ENCODE data around the gene NOL6. TPM values are rescaled to one million over a fixed set of nuclear protein-coding genes. Genes with fewer than 3 reads are reported as not detected.

Gene NOL6
- total RNA-seq, 2 experiments from 2014 or later = 38.2 to 38.6 TPM

GRCh38 chr9:33449715-33450114 lies 24.0 kb downstream of the NOL6 start:
- Mint-ChIP-seq H3K27me3 (ENCODE audit: low read depth) (no peaks in the 10 kb centered on the region), H3K36me3 (ENCODE audit: low read depth) (no peaks in the 10 kb centered on the region), H3K27ac (no peak overlapping the region), H3K4me1 (ENCODE audit: low read depth) (peaks cover 73% of the 10 kb centered on the region), H3K9me3 (no peaks in the 10 kb centered on the region), H3K4me3 (no peak overlapping the region)
- intact Hi-C loops (cut with micrococcal nuclease) = loop anchor here (5.0 to 10.0 kb wide), 2 partner anchors 728 to 895 kb away; partner anchors contain the start of genes SMIM27, TOPORS and UBAP1
- DNase-seq = no peak
- CTCF ChIA-PET = interaction anchor here (0.6 to 8.6 kb wide), 7 partner anchors 16 to 69 kb away, joined by 3 to 159 read pairs (median 5); partner anchors contain the start of gene NOL6

- Mint-ChIP-seq H3K4me3 (peak overlapping the region; percentile 86), H3K36me3 (ENCODE audit: low read depth) (no peaks in the 10 kb centered on the region), H3K27ac (peak overlapping the region; percentile 78), H3K4me1 (ENCODE audit: low read depth) (peaks cover 60% of the 10 kb centered on the region), H3K9me3 (no peaks in the 10 kb centered on the region), H3K27me3 (ENCODE audit: low read depth) (no peaks in the 10 kb centered on the region)
- intact Hi-C loops (cut with micrococcal nuclease) = loop anchor here (1.0 to 5.0 kb wide), 9 partner anchors 10 to 729 kb away; partner anchors contain the start of genes DNAJA1 and UBAP1
- DNase-seq = peak; percentile 42
- CTCF ChIA-PET = interaction anchor here (0.5 to 8.6 kb wide), 17 partner anchors 8 to 361 kb away, joined by 3 to 159 read pairs (median 6); partner anchors contain the start of genes AQP7 and NOL6
Measured at GRCh38 chr9:33447799-33448553, 25.7 kb downstream of the NOL6 start.

- peak within 1 kb of the TSS; percentile 91 for H3K27ac Mint-ChIP-seq
- peak; percentile 85 for DNase-seq
- CTCF ChIA-PET = interaction anchor here (0.5 to 8.6 kb wide), 18 partner anchors 9 to 403 kb away, joined by 3 to 159 read pairs (median 6); partner anchors contain the start of genes AQP7 and NOL6
- no peaks in the 10 kb centered on the region for H3K36me3 Mint-ChIP-seq (ENCODE audit: low read depth)
- peak within 1 kb of the TSS; percentile 86 for H3K4me3 Mint-ChIP-seq
- H3K27me3 Mint-ChIP-seq (ENCODE audit: low read depth) = no peaks in the 10 kb centered on the region
- H3K4me1 Mint-ChIP-seq (ENCODE audit: low read depth) = peaks cover 52% of the 10 kb centered on the region
- H3K9me3 Mint-ChIP-seq = no peaks in the 10 kb centered on the region
- intact Hi-C loops (cut with micrococcal nuclease) = loop anchor here (1.0 to 5.0 kb wide), 15 partner anchors 7 to 730 kb away; partner anchors contain the start of genes BAG1, DNAJA1, NFX1 and UBAP1
Measured at GRCh38 chr9:33446946-33447798, 26.6 kb downstream of the NOL6 start, which contains the start of gene AQP3. AQP3 (minus strand) TSS chr9:33447593; CDS start chr9:33447530, 63 bp downstream.

GRCh38 chr9:33446240-33446945 lies 27.3 kb downstream of the NOL6 start:
- intact Hi-C loops (cut with micrococcal nuclease) = loop anchor here (1.0 to 5.0 kb wide), 10 partner anchors 8 to 731 kb away; partner anchors contain the start of genes BAG1, DNAJA1, NFX1 and UBAP1
- Mint-ChIP-seq H3K36me3 (ENCODE audit: low read depth) (no peaks in the 10 kb centered on the region), H3K4me1 (ENCODE audit: low read depth) (peaks cover 50% of the 10 kb centered on the region), H3K27me3 (ENCODE audit: low read depth) (no peaks in the 10 kb centered on the region), H3K9me3 (no peaks in the 10 kb centered on the region), H3K4me3 (peak overlapping the region; percentile 86), H3K27ac (peak overlapping the region; percentile 91)
- DNase-seq = peak; percentile 82
- CTCF ChIA-PET = interaction anchor here (0.8 to 8.6 kb wide), 13 partner anchors 8 to 402 kb away, joined by 3 to 159 read pairs (median 8); partner anchors contain the start of genes AQP7 and NOL6

GRCh38 chr9:33445389-33446239 lies 28.1 kb downstream of the NOL6 start:
- H3K27ac Mint-ChIP-seq = peak overlapping the region; percentile 91
- H3K9me3 Mint-ChIP-seq = no peaks in the 10 kb centered on the region
- H3K4me1 Mint-ChIP-seq (ENCODE audit: low read depth) = peaks cover 46% of the 10 kb centered on the region
- CTCF ChIA-PET = interaction anchor here (0.7 to 8.6 kb wide), 6 partner anchors 10 to 71 kb away, joined by 3 to 159 read pairs (median 6); no protein-coding TSS in a partner anchor
- H3K36me3 Mint-ChIP-seq (ENCODE audit: low read depth) = no peaks in the 10 kb centered on the region
- H3K4me3 Mint-ChIP-seq = no peak overlapping the region
- intact Hi-C loops (cut with micrococcal nuclease) = loop anchor here (1.0 to 5.0 kb wide), 10 partner anchors 9 to 732 kb away; partner anchors contain the start of genes BAG1, DNAJA1, NFX1 and UBAP1
- H3K27me3 Mint-ChIP-seq (ENCODE audit: low read depth) = no peaks in the 10 kb centered on the region
- peak; percentile 23 for DNase-seq

- CTCF ChIA-PET = interaction anchor here (0.6 to 2.2 kb wide), 5 partner anchors 9 to 69 kb away, joined by 3 to 9 read pairs (median 6); no protein-coding TSS in a partner anchor
- Mint-ChIP-seq H3K4me3 (no peak overlapping the region), H3K36me3 (ENCODE audit: low read depth) (no peaks in the 10 kb centered on the region), H3K9me3 (no peaks in the 10 kb centered on the region), H3K27me3 (ENCODE audit: low read depth) (no peaks in the 10 kb centered on the region), H3K4me1 (ENCODE audit: low read depth) (peaks cover 39% of the 10 kb centered on the region), H3K27ac (no peak overlapping the region)
- intact Hi-C loops (cut with micrococcal nuclease) = no loop called here
- no peak for DNase-seq
Measured at GRCh38 chr9:33443464-33444154, 30.1 kb downstream of the NOL6 start.

GRCh38 chr9:33443047-33443446 lies 30.7 kb downstream of the NOL6 start:
- H3K4me1 Mint-ChIP-seq (ENCODE audit: low read depth) = peaks cover 33% of the 10 kb centered on the region
- CTCF ChIA-PET = interaction anchor here (0.6 to 2.2 kb wide), 3 partner anchors 10 to 40 kb away, joined by 5 to 9 read pairs (median 6); no protein-coding TSS in a partner anchor
- H3K9me3 Mint-ChIP-seq = no peaks in the 10 kb centered on the region
- no peaks in the 10 kb centered on the region for H3K27me3 Mint-ChIP-seq (ENCODE audit: low read depth)
- no peak for DNase-seq
- no peak overlapping the region for H3K27ac Mint-ChIP-seq
- intact Hi-C loops (cut with micrococcal nuclease) = no loop called here
- no peak overlapping the region for H3K4me3 Mint-ChIP-seq
- no peaks in the 10 kb centered on the region for H3K36me3 Mint-ChIP-seq (ENCODE audit: low read depth)

- H3K36me3 Mint-ChIP-seq (ENCODE audit: low read depth) = no peaks in the 10 kb centered on the region
- no peaks in the 10 kb centered on the region for H3K9me3 Mint-ChIP-seq
- H3K27me3 Mint-ChIP-seq (ENCODE audit: low read depth) = no peaks in the 10 kb centered on the region
- no peak for DNase-seq
- CTCF ChIA-PET = interaction anchor here (1.0 to 1.4 kb wide), 3 partner anchors 9 to 26 kb away, joined by 3 to 6 read pairs (median 5); no protein-coding TSS in a partner anchor
- no peak overlapping the region for H3K4me3 Mint-ChIP-seq
- no peak overlapping the region for H3K27ac Mint-ChIP-seq
- peaks cover 31% of the 10 kb centered on the region for H3K4me1 Mint-ChIP-seq (ENCODE audit: low read depth)
- intact Hi-C loops (cut with micrococcal nuclease) = no loop called here
Measured at GRCh38 chr9:33442125-33442524, 31.6 kb downstream of the NOL6 start.

GRCh38 chr9:33440609-33441008 lies 33.1 kb downstream of the NOL6 start:
- DNase-seq = no peak
- intact Hi-C loops (cut with micrococcal nuclease) = no loop called here
- no peaks in the 10 kb centered on the region for H3K27me3 Mint-ChIP-seq (ENCODE audit: low read depth)
- H3K4me3 Mint-ChIP-seq = no peak overlapping the region
- H3K27ac Mint-ChIP-seq = no peak overlapping the region
- H3K36me3 Mint-ChIP-seq (ENCODE audit: low read depth) = no peaks in the 10 kb centered on the region
- peaks cover 16% of the 10 kb centered on the region for H3K4me1 Mint-ChIP-seq (ENCODE audit: low read depth)
- no peaks in the 10 kb centered on the region for H3K9me3 Mint-ChIP-seq
- CTCF ChIA-PET = interaction anchor here (0.8 to 1.7 kb wide), 3 partner anchors 13 to 66 kb away, joined by 3 to 6 read pairs (median 3); no protein-coding TSS in a partner anchor

GRCh38 chr9:33440204-33440603 lies 33.5 kb downstream of the NOL6 start:
- Mint-ChIP-seq H3K4me1 (ENCODE audit: low read depth) (peaks cover 12% of the 10 kb centered on the region), H3K4me3 (no peak overlapping the region), H3K36me3 (ENCODE audit: low read depth) (no peaks in the 10 kb centered on the region), H3K27ac (no peak overlapping the region), H3K9me3 (no peaks in the 10 kb centered on the region), H3K27me3 (ENCODE audit: low read depth) (no peaks in the 10 kb centered on the region)
- CTCF ChIA-PET = interaction anchor here (0.8 to 1.7 kb wide), 4 partner anchors 13 to 65 kb away, joined by 3 to 6 read pairs (median 4); no protein-coding TSS in a partner anchor
- intact Hi-C loops (cut with micrococcal nuclease) = no loop called here
- no peak for DNase-seq
